ENCODE measurements around the gene KIF18B. TPM values are rescaled to one million over a fixed set of nuclear protein-coding genes. Genes with fewer than 3 reads are reported as not detected.

KIF18B gene
- total RNA-seq, 4 donors from 2014 or later: 0.72 TPM; not detected in 3

DNA sequence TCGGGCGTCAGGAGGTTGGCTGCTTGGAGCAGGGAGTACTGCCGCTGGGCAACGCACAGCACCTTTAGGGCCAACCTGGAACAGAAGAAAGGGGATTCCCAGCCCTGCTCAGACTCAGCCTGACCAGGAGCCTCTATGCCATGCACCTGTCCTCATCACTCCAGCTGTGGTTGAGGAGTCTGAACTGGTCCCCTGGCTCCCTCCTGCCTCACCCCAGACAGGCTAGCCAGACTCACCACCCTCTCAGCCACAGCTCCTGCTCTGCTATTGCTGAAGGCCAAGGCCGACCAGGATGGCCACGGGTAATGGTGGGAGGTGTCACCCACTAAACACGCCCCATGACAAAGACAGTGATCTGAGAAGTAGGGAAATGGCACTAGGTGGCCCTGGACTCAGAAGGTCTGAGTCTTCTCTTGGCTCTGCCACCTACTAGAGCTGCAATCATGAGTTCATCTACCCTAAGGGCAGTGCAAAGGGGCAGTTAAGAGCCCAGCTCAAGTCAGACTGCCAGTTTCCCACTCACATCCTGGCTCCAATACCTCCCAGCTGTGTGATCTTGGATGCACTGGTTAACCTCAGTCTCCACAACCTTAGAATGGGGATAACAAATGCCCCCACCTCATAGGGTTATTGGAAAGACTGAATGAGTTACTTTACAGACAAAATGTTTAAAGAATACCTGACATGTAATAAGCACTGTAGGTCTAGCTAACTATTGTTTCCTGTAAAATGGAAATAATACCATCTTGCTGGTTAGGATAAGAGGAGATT lies 18.4 kb downstream of the KIF18B start:
- ATAC-seq (ENCODE audit: low FRiP score) (no peak), DNase-seq (ENCODE audit: low spot score) (no peak)
- TF ChIP-seq, protein P1, sequence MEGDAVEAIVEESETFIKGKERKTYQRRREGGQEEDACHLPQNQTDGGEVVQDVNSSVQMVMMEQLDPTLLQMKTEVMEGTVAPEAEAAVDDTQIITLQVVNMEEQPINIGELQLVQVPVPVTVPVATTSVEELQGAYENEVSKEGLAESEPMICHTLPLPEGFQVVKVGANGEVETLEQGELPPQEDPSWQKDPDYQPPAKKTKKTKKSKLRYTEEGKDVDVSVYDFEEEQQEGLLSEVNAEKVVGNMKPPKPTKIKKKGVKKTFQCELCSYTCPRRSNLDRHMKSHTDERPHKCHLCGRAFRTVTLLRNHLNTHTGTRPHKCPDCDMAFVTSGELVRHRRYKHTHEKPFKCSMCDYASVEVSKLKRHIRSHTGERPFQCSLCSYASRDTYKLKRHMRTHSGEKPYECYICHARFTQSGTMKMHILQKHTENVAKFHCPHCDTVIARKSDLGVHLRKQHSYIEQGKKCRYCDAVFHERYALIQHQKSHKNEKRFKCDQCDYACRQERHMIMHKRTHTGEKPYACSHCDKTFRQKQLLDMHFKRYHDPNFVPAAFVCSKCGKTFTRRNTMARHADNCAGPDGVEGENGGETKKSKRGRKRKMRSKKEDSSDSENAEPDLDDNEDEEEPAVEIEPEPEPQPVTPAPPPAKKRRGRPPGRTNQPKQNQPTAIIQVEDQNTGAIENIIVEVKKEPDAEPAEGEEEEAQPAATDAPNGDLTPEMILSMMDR (IDR thresholded peaks at IDR 0.05): no peak

DNA sequence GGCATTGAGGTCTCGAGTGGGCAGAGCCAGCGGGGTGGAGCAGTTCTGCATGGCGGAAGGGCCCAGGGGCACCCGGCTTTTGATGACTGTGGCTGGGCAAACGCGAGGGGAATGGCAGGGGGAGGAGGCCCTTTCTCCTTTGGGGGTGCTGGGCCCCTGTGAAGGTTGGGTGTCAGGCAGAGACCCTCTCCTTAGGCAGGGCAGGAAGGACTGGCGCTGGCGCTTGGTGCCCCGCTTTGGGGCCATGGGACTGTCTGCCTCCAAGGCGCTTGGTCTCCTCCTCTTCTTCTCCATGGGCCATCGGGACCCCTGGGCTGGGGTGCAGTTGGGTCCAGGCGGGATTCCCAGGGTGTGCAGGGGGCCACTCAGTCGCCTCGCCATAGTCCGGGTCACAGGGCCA lies 19.4 kb downstream of the KIF18B start:
- DNase-seq (ENCODE audit: low spot score): no peak
- no peak for ATAC-seq (ENCODE audit: low FRiP score)
- TF ChIP-seq, protein P1 (IDR thresholded peaks at IDR 0.05): no peak

DNA sequence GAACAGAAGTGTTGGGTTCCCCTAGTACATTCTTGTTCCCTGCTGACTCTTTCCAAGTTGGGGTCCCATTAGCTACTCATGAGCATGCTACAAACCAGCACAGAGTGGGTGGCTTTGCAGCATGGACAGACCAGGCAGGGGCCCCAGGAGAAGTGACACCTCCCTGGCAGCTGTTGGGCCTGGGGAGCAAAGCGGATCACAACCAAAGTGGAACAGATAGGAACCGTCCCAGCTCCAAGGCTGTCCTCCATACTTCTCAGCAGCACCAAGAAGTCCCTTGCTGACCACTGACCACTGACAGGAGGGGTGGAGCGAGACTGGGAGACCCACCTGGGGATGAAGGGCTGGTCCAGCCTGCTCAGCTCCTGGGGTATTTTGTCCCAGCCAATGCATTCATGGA lies 19.9 kb downstream of the KIF18B start:
- TF ChIP-seq, protein P1 (IDR thresholded peaks at IDR 0.05): no peak
- no peak for DNase-seq (ENCODE audit: low spot score)
- ATAC-seq (ENCODE audit: low FRiP score): no peak

DNA sequence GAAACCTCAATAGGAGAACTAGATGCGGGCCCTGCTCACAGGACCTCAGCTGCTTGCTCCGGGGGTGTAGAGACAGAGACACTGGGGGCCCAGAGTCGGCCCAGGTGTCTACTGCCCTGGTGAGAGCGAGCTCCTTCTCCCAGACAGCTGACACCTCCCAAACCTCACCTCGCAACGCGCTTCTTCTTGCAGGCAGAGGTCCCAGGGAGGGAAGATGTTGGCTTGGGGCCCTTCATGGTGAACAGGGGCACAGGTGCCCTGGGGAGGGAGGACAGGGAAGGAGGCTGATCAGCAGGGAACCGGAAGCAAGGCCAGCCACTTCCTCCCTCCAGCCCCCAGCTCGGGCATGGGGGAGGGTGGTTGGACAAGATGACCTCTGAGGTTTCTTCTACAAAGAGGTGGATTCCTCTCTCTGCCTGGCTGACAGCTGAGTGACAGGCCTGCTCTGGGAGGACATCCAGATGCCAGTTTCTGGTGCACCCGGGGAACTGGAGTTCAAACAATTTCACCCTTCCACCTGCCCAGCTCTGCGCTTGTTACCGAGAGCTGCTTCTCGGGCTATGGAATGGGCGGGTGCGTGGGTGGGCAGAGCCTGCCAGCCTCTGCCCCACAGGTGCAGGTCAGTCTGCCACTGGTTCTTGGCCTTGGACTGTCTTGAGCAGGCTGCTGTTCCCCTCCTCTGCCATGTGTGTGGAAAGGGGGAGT lies 20.6 kb downstream of the KIF18B start:
- TF ChIP-seq, protein P1 (IDR thresholded peaks at IDR 0.05): no peak
- DNase-seq (ENCODE audit: low spot score): no peak
- no peak for ATAC-seq (ENCODE audit: low FRiP score)

DNA sequence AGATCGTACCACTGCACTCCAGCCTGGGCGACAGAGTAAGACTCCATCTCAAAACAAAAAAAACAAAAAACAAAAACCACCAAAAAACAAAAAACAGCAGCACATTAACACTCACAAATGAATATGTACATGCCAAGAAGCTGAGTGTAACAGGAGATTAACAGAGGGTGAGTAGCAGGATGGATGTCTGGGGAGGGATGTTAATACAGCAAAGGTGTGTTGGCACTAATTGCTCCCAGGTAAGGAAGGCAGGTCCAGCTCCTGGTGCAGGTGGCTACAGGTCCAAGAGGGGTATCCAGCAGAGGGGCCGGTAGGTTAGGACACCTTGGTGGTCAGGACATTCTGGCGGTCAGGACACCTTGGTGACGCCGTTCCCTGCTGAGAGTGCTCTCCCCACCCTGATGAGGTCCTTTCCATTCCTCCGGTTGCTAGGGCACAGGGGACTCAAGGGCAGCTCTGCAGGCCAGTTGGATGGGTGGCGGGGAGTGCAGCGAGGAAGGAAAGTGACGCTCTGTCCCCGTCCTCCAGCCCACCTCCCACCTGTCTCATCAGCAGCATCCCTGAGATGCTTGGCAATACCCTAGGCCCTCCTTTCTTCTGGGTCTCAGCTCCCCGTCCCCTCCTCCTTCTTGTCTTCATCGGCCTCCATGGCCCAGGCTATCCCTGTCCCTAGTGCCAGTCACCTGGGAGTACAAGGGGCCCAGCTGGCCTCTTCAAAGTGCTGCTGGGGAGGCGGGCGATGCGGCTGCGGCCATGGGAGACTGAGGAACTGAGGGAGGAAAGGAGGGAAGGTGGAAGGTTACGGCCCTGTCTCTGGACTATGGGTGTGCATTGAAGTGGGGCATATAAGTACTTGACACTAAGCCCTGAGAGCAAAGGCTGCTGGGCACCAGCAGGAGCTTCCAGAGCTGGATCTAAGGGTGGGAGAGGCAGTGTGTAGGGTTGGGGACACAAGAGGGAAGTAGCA lies 21.6 kb downstream of the KIF18B start:
- ATAC-seq (ENCODE audit: low FRiP score) (no peak), DNase-seq (ENCODE audit: low spot score) (no peak)
- TF ChIP-seq, protein P1 (IDR thresholded peaks at IDR 0.05): no peak

DNA sequence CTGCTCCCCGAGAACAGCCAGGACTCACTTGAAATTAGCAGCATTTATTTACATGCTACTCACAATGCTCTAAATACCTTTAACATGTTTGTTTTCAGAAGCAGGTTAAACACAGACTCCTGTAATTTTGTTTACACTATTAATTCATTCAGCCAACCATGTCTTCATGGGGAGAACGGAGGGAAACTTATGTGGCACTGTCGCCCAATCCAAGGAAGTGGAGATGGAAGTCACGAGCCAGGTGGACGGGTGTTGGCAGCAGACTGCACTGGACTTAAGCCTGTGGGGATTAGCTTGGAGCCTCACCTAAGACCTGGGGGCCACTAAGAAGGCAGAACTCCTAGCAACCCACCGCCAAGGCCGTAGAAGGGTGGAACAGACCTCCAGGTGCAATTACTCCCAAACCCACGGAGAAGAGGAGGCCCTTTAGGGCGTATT lies 23.4 kb downstream of the KIF18B start:
- DNase-seq (ENCODE audit: low spot score) (no peak), ATAC-seq (ENCODE audit: low FRiP score) (no peak)
- TF ChIP-seq, protein P1 (IDR thresholded peaks at IDR 0.05): no peak

Measured in omental fat pad (tissue), 4 donors.